HCT116 (cell line): ENCODE data around the gene RHNO1. TPM values are rescaled to one million over a fixed set of nuclear protein-coding genes. Genes with fewer than 3 reads are reported as not detected.
A peak's percentile ranks its signal among the peaks of the same experiment; 100 is the strongest.

Source experiments
- ATAC-seq: fragments of 200-7000 bp; cut with Tn5 transposase; 2 replicates; pipeline ENCODE4 v1.9.1; 2020; ENCODE audit warnings: mild to moderate bottlenecking, moderate library complexity
- BruUV-seq: library from RNA; stranded (reverse); fragments of 400-500 nt; replicated peaks from 2 replicates; lab custom pipeline; 2021; lab: Mats Ljungman, UMichigan
- CTCF ChIA-PET: fragments of 300-600 bp; sonication (Branson Sonifier 250); formaldehyde crosslinking; loops from one replicate; lab custom pipeline; 2021; ENCODE audit warnings: antibody characterized with exemption; lab: Charles Lee
- POLR2A ChIA-PET: fragments of 300-600, 350-600 bp; sonication (Branson Sonifier 250); formaldehyde crosslinking; loops from one replicate; lab custom pipeline; 2021; ENCODE audit warnings: antibody characterized with exemption; lab: Charles Lee
- RAD21 ChIA-PET, 2 experiments: fragments of 300-600 bp; sonication (Branson Sonifier 250); formaldehyde crosslinking; loops; one replicate each; lab custom pipeline; 2023; ENCODE audit warnings: low total read pairs in 2 of 2; ENCODE audit not compliant: uncharacterized antibody in 2 of 2, unreplicated experiment in 2 of 2, low non-redundant PET in 1 of 2; lab: Charles Lee
- DNase-seq: peaks from one replicate; pipeline ENCODE4 v3.0.0-alpha.2; 2010; ENCODE audit warnings: low read depth, low spot score
- H2AFZ ChIP-seq: fragments of 200-600 bp; shearing (Covaris generic), sonication (generic); 2 replicates; pipeline ENCODE4 v1.6.1; 2017; ENCODE audit warnings: low read depth, mixed run types, mixed read lengths, antibody characterized with exemption, low read length; ENCODE audit not compliant: poor library complexity, severe bottlenecking
- H3K27ac ChIP-seq: 2 replicates; pipeline ENCODE4 v1.5.1; 2012; ENCODE audit warnings: low read depth, low read length
- H3K27me3 ChIP-seq: fragments of 200-600 bp; sonication (generic); 2 replicates; pipeline ENCODE4 v1.6.1; 2016; ENCODE audit warnings: mixed run types, low read length, mixed read lengths; ENCODE audit not compliant: insufficient read depth
- H3K36me3 ChIP-seq, 2 experiments: fragments of 200-500 bp in 1 of 2; fragments of 200-600 bp in 1 of 2; sonication (Bioruptor generic) in 1 of 2; sonication (generic) in 1 of 2; 2 replicates each; pipeline versions ENCODE4 v1.5.1 to v1.6.1; 2014 to 2016; ENCODE audit warnings: low read length in 2 of 2, inconsistent platforms in 1 of 2, mixed read lengths in 1 of 2, mixed run types in 1 of 2; ENCODE audit not compliant: insufficient read depth in 2 of 2, control insufficient read depth in 1 of 2
- H3K4me1 ChIP-seq, 2 experiments: fragments of 200-600 bp in 1 of 2; sonication (generic) in 1 of 2; 2 replicates each; pipeline versions ENCODE4 v1.5.1 to v1.6.1; 2012 to 2017; ENCODE audit warnings: low read length in 2 of 2, inconsistent platforms in 1 of 2, mild to moderate bottlenecking in 1 of 2, mixed read lengths in 1 of 2, mixed run types in 1 of 2, moderate library complexity in 1 of 2; ENCODE audit not compliant: insufficient read depth in 2 of 2, control insufficient read depth in 1 of 2
- H3K4me2 ChIP-seq: fragments of 200-600 bp; sonication (generic); 2 replicates; pipeline ENCODE4 v1.6.1; 2017; ENCODE audit warnings: mixed run types, low read length, mixed read lengths
- H3K4me3 ChIP-seq, 2 experiments: fragments of 200-600 bp in 1 of 2; sonication (generic) in 1 of 2; replicated peaks in 1 of 2; 2 replicates each; pipeline ENCODE4 v1.5.1; 2011 to 2016; ENCODE audit warnings: low read length in 2 of 2, control low read depth in 1 of 2, low read depth in 1 of 2, mild to moderate bottlenecking in 1 of 2, mixed read lengths in 1 of 2, mixed run types in 1 of 2
- H3K79me2 ChIP-seq: fragments of 200-600 bp; sonication (generic); 2 replicates; pipeline ENCODE4 v1.6.1; 2017; ENCODE audit warnings: mild to moderate bottlenecking, mixed run types, low read length, moderate library complexity, mixed read lengths; ENCODE audit not compliant: insufficient read depth
- H3K9ac ChIP-seq: fragments of 200-600 bp; sonication (generic); 2 replicates; pipeline ENCODE4 v1.6.1; 2016; ENCODE audit warnings: low read length, mixed read lengths
- H3K9me2 ChIP-seq: fragments of 200-600 bp; sonication (generic), shearing (Covaris generic); 2 replicates; pipeline ENCODE4 v1.6.1; 2017; ENCODE audit warnings: mixed run types, mild to moderate bottlenecking, moderate library complexity; ENCODE audit not compliant: insufficient read depth
- H3K9me3 ChIP-seq, 2 experiments: fragments of 200-500 bp in 1 of 2; fragments of 200-600 bp in 1 of 2; sonication (Bioruptor generic) in 1 of 2; sonication (generic) in 1 of 2; 2 replicates each; pipeline ENCODE4 v1.6.1; 2014 to 2017; ENCODE audit warnings: low read length in 2 of 2, mixed read lengths in 2 of 2, inconsistent platforms in 1 of 2, low read depth in 1 of 2, mild to moderate bottlenecking in 1 of 2, mixed run types in 1 of 2, moderate library complexity in 1 of 2; ENCODE audit not compliant: control insufficient read depth in 1 of 2, insufficient read depth in 1 of 2
- H4K20me1 ChIP-seq: fragments of 200-600 bp; sonication (generic), shearing (Covaris generic); 2 replicates; pipeline ENCODE4 v1.6.1; 2017; ENCODE audit warnings: mixed run types, mild to moderate bottlenecking, moderate library complexity; ENCODE audit not compliant: insufficient read depth
- CTCF ChIP-seq, 3 experiments: fragments of 200-600 bp in 1 of 3; sonication (generic) in 1 of 3; IDR thresholded peaks in 2 of 3; conservative IDR thresholded peaks in 1 of 3; 2 replicates each; pipeline ENCODE4 v1.5.1; 2012 to 2017; ENCODE audit warnings: low read depth in 2 of 3, low read length in 2 of 3, antibody characterized with exemption in 1 of 3, borderline replicate concordance in 1 of 3, control low read depth in 1 of 3, mild to moderate bottlenecking in 1 of 3, mixed read lengths in 1 of 3, mixed run types in 1 of 3, moderate library complexity in 1 of 3; ENCODE audit not compliant: insufficient read depth in 1 of 3
- ELF1 ChIP-seq: IDR thresholded peaks from 2 replicates; pipeline ENCODE4 v1.6.1; 2012; ENCODE audit warnings: low read depth, borderline replicate concordance
- RAD21 ChIP-seq: IDR thresholded peaks from 2 replicates; pipeline ENCODE4 v1.6.1; 2012; ENCODE audit warnings: low read depth, mild to moderate bottlenecking
- SP1 ChIP-seq: IDR thresholded peaks from 2 replicates; pipeline ENCODE4 v1.6.1; 2012; ENCODE audit warnings: low read depth
- TCF7L2 ChIP-seq: IDR thresholded peaks from 2 replicates; pipeline ENCODE4 v1.7.0; 2011; ENCODE audit warnings: borderline replicate concordance, inconsistent platforms; ENCODE audit not compliant: insufficient read depth, insufficient read length; ENCODE audit errors: extremely low read depth
- intact Hi-C: fragments of 100-400 bp; cut with micrococcal nuclease; formaldehyde crosslinking; loops from 2 replicates; pipeline ENCODE4 v1.10.0; 2022
- total RNA-seq: library from RNA; stranded (reverse); gene quantifications from one replicate; pipeline ENCODE4 v1.2.1, GENCODE V29; 2021; ENCODE audit not compliant: unreplicated experiment

RHNO1 gene
- total RNA-seq, 1 experiment from 2014 or later: 29.7 TPM

- peak; percentile 90 for ATAC-seq
- CTCF ChIA-PET: interaction anchor here (0.6 to 2.0 kb wide), 9 partner anchors 8 to 219 kb away, joined by 3 to 13 read pairs (median 6); no protein-coding TSS in a partner anchor
- Histone ChIP-seq H3K27me3 (no peaks in the 10 kb centered on the region), H3K36me3 (peaks cover 7% of the 10 kb centered on the region in 2 experiments; a peak in 3 of 4 replicates), H3K9ac (no peak overlapping the region), H3K4me3 (no peak overlapping the region), H3K4me1 (peaks cover 3 to 4% of the 10 kb centered on the region in 2 experiments; a peak in 3 of 4 replicates), H3K9me2 (no peaks in the 10 kb centered on the region), H4K20me1 (no peaks in the 10 kb centered on the region), H3K4me2 (no peak overlapping the region), H3K79me2 (no peaks in the 10 kb centered on the region), H2AFZ (no peak overlapping the region), H3K9me3 (no peaks in the 10 kb centered on the region), H3K27ac (no peak overlapping the region)
- no TSS peak for BruUV-seq
- intact Hi-C loops: loop anchor here (1.0 to 2.0 kb wide), 2 partner anchors 91 to 181 kb away; no protein-coding TSS in a partner anchor
- no peak for TF ChIP-seq ELF1
- peak; percentile 40 to 96 (median 79); a peak in 5 of 6 replicates for TF ChIP-seq CTCF (IDR thresholded peaks at IDR 0.05 in 2 of 3, conservative IDR thresholded peaks at IDR 0.05 in 1 of 3; ENCODE audit: borderline replicate concordance in 1 of 3, insufficient read depth in 1 of 3, low read depth in 2 of 3, low read length in 2 of 3)
- TF ChIP-seq RAD21: peak; percentile 46
- no peak for TF ChIP-seq SP1
- TF ChIP-seq TCF7L2: peak; percentile 51
- POLR2A ChIA-PET: interaction anchor here (1.1 kb wide), 1 partner anchor 23 kb away, joined by 5 read pairs; the partner anchor contains the start of genes FOXM1 and RHNO1
- RAD21 ChIA-PET: interaction anchor here in 1 of 2 experiments (1.1 kb wide), 1 partner anchor 188 kb away, joined by 3 read pairs; no protein-coding TSS in a partner anchor
- DNase-seq: peak; percentile 28
Observed at GRCh38 chr12:2853626-2854025, 23.4 kb upstream of the RHNO1 start.
